T-helper 1 cell (primary cell): ENCODE measurements around the gene HELZ2.

Experiments
- DNase-seq, 5 donors: peaks; one replicate each; pipeline ENCODE4 v3.0.0-alpha.2; 2012 to 2020

Gene HELZ2

DNA sequence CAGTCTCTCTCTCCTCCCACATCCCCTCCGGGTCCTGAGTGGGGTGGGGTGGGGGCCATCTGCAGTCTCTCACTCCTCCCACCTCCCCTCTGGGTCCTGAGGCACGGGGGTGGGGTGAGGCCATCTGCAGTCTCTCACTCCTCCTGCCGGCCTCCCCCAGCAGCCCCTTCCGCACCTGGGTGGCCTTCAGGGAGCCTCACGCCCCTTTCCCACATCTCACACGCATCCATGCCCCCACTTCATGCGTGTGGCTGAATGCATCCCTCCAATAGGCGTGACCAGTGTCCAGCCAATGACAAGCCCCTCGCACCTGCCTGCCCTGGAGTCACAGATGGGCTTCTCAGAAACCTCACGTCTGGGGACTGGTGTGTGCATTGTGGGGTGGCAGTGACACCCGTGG, 25.5 kb downstream of the HELZ2 start:
- DNase-seq = no peak

DNA sequence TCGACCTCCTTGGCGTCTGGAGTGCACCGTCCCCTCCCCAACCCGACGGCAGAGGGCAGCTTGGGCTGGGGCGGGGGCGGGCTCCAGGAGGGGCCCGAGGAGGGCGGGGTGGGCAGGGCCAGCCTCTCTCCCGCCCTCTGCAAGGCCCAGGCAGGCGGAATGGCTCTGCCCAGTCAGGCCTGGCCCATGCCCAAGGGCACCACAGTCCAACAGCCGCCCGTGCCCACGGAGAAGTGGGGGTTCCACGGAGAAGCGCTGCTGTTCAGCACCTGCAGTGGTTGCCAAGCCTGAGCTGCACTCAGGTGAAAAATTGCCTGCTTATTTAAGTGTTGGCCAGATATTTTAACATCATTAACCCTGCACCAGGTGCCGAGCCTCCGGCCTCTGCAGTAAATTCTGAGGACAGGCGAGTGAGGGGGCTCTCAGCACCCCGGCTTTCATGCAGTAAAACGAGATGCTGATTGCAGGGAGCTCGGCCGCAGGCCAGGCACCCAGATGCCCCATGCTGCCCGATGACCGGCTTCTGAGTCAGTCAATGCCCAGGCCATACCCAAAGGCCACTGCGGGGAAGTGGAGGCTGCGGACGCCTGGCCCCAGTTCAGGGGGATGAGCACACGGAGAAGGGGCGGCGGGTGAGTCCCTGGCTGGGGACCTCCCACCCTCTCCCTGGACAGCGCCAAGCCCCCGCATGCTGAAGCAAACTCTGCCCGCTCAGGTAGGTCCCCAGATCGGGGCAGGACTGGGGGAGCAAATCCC, 26.1 kb downstream of the HELZ2 start, which contains the start of gene SRMS:
SRMS (minus strand) TSS at position 25 of the 756 bp plus-strand sequence. CDS start 286 bp downstream, outside the sequence.
- no peak for DNase-seq

DNA sequence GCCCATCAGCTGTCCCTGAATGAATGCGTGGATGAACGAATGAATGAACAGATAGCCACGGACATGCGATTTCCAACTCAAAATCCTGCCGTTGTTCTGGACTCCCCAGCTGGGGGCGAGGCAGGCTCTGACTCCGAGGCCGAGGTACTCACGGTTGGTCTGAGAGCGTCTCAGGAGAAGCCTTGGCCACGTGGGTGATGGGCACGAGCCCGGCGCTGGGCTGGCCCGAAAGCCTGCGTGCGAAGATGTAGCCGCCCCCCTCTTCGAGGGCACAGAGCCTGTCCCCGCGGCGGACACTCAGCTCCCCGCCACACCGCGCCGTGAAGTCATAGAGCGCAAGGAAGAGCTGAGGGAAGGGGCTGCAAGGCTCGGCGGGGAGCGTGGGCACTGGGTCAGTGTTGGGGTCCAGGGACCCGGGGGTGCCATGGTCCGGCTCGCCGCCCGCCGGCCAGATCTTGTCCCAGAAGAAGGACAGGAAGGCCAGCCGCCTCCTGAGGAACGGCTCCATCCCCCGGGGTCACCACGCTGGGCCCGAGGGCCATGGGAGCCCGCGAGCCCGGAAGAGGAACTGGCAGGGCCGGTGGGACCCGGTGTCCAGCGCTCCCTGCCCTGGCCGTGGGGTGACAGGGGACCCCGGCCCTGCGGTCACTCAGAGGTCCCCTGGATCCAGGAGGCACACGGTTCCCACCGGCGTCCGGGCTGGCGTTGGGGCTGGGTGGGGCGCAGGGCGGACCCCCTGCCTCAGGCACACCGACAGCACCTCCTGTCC, 26.9 kb downstream of the HELZ2 start:
- DNase-seq = no peak

DNA sequence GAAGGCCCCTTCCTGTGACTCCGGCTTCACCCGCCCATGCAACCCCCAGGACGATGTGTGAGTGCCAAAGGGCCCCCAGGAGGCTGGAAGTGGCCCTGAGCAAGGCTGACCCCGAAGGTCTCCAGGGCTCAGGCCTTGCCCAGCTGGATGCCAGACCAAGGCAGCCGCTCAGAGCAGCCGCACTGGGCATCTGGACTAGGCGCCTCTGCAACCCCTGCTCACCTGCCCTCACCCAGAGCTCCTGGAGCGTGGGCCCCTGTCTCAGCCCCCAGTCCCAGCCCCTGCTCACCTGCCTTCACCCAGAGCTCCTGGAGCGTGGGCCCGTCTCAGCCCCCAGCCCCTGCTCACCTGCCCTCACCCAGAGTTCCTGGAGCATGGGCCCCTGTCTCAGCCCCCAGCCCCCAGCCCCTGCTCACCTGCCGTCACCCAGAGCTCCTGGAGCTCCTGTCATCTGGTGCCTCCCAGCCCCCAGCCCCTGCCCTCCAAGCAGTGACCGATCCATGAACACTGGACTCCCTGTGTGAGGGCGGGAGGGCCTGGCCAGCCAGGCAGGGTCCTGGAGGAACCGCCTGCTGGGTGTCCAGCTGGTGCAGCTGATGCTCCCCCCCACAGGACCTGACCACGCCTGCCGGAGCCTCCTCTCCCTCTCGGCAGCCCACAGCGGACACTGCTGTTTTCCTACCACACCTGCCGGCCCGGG, 27.6 kb downstream of the HELZ2 start:
- DNase-seq = no peak

DNA sequence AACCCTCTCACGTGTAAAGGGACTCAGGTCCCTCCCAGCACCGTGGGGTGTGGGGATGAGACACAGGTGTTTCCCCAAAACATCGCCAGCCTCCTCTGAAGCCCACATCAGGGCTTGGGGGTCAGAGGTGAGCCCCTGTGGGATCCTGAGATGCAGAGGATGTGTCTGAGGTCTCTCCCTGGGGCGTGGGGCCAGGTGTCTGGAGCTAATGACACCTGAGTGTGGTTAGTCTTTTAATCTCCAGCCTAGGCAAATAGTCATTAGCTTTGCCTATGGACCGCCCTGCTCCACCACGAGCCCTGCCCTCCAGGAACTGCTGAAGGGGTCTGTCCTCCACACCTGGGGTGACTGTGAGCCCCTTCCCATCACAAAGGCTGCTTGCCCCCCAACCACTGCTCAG, 28.2 kb downstream of the HELZ2 start:
- DNase-seq = no peak

DNA sequence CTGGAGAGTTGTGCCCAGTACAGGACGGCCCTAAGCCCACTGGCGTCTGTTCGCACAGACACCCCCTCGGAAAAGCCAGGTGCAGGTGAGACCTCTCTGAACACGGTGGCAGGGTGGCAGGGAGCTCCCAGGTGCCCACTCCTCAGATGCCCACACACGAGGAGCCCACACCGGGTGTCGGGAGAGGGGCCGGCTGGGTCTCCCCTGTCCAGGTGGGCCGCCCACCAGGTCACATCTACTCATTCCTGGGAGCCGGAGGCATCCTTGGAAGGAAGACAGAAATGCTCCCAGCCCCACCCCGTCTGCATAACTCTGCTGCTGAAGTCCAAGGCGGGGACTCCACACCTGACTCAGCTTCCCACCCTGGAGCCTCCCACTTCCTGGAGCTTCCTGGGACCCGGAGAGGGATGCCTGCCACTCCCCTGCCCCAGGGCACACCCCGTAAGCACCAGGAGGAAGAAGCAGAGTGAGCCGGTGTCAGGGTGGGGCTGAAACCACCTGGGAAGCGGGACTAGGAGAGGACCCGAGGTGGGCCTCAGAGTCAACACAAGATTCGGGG, 29.0 kb downstream of the HELZ2 start:
- DNase-seq = no peak

DNA sequence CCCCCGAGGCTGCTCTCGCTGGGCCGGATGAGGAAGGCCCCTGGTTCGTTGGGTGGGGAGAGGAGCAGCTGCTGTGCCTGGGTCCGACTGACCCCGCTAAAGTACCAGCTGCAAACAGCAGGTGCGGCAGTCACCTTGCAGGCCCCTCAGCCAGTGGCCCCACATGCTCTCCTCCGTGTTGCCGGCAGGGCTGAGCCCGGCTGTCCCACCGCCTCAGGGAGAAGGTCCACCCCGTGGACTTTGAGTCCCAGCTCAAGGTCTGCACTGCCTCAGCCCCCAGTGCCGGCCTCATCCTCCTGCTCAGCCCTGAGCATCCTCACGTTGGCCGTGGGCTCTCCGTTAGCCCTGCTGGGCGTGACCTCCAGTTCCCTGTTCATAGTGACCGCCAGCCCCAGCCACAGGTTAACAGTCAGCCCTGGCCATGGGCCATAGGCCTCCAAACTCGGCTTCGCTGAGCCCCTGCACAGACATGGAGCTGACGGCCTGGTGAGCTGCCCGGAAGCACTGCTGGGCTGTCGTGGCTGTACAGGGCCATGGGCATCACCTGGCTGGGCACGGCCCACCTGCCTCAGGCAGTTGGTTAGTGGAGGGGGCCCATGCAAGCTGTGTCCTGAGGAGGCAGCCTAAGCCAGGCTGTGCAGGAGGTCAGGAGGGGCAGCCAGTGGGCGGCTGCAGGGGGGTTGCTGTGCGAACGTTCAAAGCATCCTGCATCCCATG, 29.6 kb downstream of the HELZ2 start:
- DNase-seq = no peak

DNA sequence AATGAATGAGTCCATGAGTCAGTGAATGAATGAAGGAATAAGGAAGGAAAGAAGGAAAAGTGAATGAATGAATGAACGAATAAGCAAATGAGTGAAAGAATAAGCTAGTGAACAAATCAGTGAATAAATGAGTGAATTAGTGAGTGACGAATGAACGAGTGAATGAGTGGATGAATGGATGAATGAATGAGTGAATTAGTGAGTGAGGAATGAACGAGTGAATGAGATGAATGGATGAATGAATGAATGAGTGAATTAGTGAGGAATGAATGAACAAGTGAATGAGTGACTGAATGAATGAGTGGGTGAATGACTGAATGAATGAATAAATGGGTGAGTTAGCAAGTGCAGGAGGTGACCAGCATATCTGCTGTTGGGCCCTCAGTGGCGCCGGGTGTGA, 30.3 kb downstream of the HELZ2 start:
- DNase-seq = no peak

DNA sequence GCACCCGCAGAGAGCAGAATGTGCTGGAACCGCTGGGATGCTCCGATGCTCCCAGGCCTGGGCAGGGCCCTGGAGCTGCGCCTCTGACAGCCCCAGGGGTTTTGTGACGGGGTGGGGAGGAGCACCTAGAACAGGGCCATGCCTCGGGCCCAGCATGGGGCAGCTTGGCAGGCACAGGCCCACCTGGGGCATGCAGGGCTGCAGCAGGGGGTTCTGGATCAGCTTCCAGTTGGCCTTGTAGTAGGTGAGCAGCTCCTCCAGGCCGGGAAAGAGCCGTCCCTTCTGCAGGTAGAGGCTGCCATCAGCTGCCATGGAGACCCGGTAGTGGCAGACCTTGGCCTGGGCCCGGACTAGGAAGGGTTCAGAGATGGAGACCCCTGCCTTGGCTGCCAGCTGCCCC, 30.9 kb downstream of the HELZ2 start:
- no peak for DNase-seq

DNA sequence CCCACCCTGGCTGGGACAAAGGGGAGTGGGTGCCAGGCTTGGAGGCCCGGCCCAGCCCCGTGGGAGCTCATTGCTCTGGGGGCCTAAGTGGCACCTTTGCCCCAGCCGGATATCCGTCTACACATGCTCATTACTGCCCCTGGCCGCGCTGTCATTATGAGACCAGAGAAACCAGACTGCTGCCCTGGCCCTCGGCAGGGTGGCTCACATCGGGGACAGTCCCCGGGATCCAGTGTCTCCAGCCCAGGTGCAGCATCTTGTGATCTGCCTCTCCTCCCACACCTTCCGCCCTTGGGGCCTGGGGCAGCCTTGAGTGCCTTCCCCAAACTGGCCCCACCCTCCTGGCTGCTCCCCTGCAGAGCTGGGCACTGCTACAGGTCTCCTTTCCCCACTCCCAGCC, 31.3 kb downstream of the HELZ2 start:
- DNase-seq = no peak

DNA sequence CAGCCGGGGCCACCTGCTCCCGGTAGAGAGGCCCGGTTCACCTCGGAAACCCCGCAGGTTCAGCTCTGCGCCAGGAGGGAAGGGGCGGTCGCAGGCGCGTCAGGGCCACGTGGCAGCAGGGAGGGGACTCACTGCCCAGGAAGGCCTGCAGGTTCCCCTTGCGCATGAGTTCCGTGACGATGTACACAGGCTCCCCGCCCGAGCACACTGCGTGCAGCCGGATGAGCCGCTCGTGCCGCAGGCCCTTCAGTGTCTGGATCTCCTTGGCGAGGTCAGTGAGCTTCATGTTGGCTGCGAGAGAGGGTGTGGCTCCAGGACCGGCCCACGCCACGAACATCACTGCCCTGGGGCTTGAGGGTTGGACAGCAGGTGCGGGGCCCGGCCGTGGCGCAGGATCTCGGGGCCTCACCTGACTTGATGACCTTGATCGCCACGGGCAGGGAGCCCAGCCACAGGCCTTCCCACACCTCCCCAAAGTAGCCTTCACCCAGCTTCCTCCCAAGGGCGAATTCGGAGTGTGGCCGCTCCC, 31.9 kb downstream of the HELZ2 start:
- no peak for DNase-seq

DNA sequence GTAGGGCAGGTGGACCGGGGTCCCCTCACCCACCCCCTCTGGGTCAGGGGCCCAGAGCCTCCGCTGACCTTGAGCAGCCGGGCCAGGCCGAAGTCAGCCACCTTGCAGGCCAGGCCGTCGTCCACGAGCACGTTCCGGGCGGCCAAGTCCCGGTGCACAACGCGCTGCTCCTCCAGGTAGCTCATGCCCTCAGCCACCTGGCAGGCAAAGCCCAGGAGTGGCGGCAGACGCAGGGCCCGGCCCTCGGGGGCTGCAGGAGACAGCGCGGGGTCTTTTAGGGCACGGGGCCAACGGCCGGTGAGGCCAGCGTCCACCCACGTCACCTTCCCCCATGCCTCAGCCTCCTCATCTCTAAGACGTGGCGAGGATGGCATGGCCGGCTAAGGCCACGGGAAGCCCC, 32.7 kb downstream of the HELZ2 start:
- no peak for DNase-seq

DNA sequence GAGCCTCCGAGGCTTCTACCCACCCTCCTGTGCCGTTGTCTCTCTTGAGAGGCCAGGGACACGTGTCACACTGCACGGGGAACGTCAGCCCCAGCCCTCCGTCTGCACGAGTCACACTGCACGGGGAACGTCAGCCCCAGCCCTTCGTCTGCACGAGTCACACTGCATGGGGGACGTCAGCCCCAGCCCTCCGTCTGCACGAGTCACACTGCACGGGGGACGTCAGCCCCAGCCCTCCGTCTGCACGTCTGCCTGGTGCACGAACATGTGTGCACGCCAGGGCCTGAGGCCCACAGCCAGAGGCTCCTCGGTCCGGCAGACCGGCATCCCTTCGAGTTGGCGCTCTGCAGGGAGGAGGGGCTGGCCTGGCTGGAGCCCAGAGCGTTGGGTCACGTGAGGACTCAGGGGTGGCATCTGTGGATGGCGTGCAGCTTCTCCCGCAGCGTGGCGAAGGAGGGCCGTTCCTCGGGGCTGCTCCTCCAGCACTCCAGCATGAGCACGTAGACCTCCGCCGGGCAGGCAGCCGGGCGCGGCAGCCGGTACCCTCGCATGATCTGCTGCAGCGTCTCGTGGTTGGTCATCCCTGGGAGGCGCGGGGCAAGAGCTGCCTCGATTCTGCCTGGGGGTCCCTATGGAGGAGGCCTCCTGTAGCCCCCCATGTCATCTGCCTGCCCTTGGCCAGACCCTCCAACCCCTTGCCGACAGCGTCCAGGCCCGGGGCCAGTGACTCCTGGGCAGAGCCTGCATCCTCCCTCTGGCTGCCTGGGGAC, 33.4 kb downstream of the HELZ2 start:
- no peak for DNase-seq

DNA sequence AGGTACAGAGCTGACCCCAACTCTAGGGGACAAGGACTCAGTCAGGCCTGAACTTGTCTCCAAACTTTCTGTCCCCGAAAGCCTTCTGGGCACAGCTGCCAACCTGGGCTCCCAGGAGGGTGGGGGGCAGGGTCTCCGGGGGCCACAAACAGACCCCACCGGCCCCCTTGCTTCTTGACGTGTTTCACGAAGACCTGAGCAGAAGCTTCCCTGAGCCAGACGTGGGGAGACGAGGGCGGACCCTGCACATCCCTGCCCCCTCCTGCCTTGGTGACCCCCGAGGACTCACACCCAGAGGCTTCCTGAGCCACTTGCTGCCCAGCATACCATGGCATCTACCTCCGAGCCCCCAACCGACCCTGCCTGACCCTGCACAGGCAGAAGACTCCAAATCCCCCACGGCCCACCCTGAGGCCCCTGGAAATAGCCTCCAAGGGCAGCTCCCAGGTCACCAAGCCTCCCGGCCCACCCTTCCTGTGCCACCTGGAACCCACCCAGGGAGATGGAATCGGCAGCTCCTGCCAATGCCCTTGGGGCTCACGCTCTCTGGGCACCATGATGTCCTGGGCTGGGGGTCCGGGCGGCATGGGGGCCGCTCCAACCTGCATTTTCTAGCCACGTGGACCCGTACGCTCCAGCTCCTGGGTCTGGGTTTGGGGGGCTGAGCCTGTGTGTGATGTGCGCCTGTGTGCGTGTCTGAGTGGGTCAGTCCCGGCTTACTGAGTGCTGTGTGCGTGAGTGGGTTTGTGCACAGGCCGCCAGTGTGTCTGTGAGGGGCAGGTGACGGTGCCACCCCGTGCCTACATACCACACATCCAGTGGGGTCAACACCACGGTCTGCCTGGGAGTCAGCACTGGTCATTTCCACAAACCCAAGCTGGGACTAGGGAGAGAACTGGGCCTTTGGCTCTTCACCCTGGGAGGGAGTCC, 34.3 kb downstream of the HELZ2 start:
- DNase-seq = no peak

DNA sequence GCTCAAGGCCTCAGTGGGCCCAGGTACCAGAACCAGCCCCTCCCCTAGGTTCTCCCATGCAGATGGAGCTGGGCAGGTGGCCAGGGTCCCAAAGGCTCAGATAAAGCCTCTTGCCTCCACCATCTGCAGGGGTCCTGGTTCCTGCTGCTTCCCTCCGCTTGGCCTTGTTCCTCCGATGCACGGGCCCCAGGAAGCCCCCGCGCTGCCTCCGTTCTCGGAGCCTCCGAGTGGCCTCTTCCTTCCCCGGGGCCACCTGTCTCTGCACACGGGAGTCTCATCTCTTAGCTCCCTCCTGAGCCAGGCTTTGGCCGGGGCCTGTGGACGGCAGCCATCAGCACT, 35.0 kb downstream of the HELZ2 start:
- DNase-seq = no peak

DNA sequence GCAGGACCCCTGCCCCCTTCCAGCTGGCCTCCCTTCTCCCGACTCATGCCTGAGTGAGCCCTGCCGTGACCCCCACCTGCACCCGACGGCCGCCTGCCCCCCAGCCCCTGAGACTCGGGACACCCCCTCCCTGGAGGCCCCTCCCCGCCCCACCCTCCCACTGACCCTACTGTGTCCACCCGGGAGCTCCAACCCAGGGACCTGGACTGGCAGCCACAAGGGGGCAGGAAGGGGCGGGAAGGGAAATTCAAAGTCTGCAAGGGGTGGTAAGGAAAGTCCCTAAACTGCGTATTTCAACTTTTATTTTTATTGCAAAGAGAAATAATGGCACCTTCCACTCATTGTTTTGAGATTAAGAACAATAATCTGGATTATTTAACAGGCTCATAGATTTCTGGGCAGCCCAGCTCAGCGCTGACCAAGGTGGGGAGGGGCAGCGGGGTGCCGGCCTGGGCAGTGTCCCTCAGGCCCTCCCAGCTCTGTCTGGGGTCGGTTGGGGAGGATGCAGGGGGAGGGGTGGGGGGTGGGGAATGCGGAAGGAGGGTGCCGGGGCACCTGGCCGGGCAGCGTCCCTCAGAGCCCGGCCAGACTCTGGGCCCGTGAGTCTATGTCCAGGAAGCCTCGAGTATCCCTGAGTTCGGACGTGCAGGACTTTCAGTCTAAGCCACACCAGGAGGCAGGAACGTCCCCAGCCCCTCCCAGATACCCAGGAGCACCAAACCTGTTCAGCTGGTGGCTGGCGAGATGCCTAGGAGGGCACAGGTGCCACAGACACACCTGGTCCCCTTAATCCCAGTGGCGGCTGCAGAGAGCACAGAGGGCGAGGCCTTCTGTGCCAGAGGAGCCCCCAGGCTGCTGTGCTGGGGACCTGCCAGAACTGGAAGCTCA, 35.6 kb downstream of the HELZ2 start:
- DNase-seq = peak in 3 of 5 donors; percentile 38 to 45 (median 41)

DNA sequence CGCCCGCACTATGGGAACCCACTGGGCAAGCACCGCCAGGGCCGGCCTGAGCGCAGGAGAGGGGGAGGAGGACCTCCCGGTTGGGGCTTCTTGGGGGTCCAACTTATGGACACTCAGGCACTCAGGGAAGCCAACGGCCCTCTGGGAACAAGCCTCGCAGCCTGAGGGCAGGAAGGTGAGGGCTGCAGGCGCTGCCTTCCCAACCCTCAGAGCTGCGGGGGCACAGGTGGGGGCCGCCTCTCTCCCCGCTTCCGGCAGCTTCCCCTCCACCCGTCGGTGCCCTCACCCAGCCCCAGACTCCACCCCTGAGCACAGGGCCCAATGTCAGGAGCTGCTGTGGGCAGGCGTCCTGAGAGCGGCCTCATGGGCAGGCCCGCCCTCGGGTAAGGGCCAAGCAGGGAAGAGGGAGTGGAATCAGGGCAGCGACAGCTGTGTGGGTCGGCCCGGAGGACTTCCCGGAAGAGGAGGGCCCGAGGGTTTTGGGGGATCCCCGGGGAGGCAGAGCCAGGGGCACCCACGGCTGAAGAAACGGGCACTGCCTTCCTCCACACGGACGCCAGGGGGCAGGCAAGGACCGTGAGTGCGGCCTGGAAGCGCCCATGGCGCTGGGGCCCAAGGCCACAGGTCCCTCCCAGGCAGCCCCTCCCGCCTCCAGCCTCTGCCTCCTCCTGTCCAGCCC, 36.4 kb downstream of the HELZ2 start:
- DNase-seq = peak; percentile 82 to 97 (median 89)

DNA sequence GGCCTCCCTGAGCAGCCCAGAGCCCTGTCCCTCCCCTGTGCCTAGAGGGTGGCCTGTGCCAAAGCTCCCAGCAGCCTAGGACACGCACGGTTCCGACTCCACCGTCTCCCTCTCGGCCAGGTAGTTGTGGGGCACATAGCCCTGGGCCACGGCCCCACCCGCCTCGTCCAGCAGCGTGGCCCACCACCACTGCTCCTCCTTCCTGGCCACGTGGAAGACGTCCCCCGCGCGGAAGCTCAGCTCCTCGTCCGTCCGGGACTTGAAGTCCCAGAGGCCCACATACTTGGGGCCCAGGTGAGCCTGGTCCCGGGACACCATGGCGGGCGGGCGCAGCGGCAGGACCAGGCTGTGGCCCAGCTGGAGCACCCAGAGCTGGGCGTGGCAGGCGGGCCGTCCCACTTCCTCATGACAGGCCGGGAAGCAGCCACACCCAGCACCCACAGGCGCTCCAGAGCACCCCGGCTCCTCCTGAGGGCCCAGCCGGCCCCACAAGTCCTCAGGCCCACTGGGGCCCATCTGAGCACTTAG, 37.0 kb downstream of the HELZ2 start, which contains the start of gene PTK6:
PTK6 (minus strand) TSS at position 380 of the 528 bp plus-strand sequence; CDS start at position 318, 62 bp downstream.
- DNase-seq = peak in 2 of 5 donors; percentile 9 to 58
